Esophagus muscularis mucosa (tissue), 4 donors: Measurements from ENCODE around the gene ZNF613.

Experiments used
- CTCF ChIP-seq, 3 experiments: fragments of 200-600 bp in 2 of 3; fragments of 450-650 bp in 1 of 3; sonication (generic) in 2 of 3; IDR thresholded peaks; one replicate each; pipeline ENCODE4 v1.5.1; 2017 to 2019; ENCODE audit warnings: antibody characterized with exemption in 3 of 3, mild to moderate bottlenecking in 2 of 3, moderate library complexity in 1 of 3
- EP300 ChIP-seq: sonication (generic); formaldehyde crosslinking; IDR thresholded peaks from one replicate; pipeline ENCODE4 v1.6.1; 2017; ENCODE audit warnings: antibody characterized with exemption
- POLR2A ChIP-seq: fragments of 450-650 bp; IDR thresholded peaks from one replicate; pipeline ENCODE4 v1.6.1; 2017; ENCODE audit warnings: antibody characterized with exemption, moderate library complexity, mild to moderate bottlenecking, low read depth

GRCh38 chr19:51970718-51971117 lies 43.4 kb downstream of the ZNF613 start:
- no peak for TF ChIP-seq CTCF (IDR thresholded peaks at IDR 0.05)
- TF ChIP-seq POLR2A, result no peak
- no peak for TF ChIP-seq EP300
